Stimulated activated CD8-positive, alpha-beta memory T cell treated with anti-CD3 and anti-CD28 coated beads, Interleukin-4, amount 100 ng/mL, for 24 hours (primary cell): ENCODE results near the gene RAD54L.
"Not testable (repeated sequence)": the region's sequence is repeated elsewhere in the genome, so short reads cannot be mapped to it uniquely, and the experiment has no call there.

Experiments
- DNase-seq: peaks from one replicate; pipeline ENCODE4 v3.0.0-alpha.2; 2020; ENCODE audit warnings: low read depth

Gene RAD54L

GRCh38 chr1:46247436-46248121, at the start of gene RAD54L:
Gene RAD54L (plus strand): TSS chr1:46247763. CDS start chr1:46248406, 643 bp downstream.
- DNase-seq: peak; percentile 94

GRCh38 chr1:46197964-46198811, 49.4 kb upstream of the RAD54L start, which contains the start of gene POMGNT1:
Gene POMGNT1 (minus strand): TSS chr1:46198434. CDS start chr1:46197821, 613 bp downstream.
- DNase-seq: peak; percentile 68

GRCh38 chr1:46199233-46199749, 48.3 kb upstream of the RAD54L start:
- DNase-seq: no peak

GRCh38 chr1:46203738-46204405, 43.7 kb upstream of the RAD54L start:
- no peak for DNase-seq

- DNase-seq: no peak
Observed at GRCh38 chr1:46204406-46204742, 43.2 kb upstream of the RAD54L start.

- no peak for DNase-seq
Observed at GRCh38 chr1:46205141-46205540, 42.4 kb upstream of the RAD54L start.

GRCh38 chr1:46205791-46206190, 41.8 kb upstream of the RAD54L start:
- DNase-seq: no peak

GRCh38 chr1:46206399-46206798, 41.2 kb upstream of the RAD54L start:
- no peak for DNase-seq

- no peak for DNase-seq
Observed at GRCh38 chr1:46210561-46210960, 37.0 kb upstream of the RAD54L start.

GRCh38 chr1:46211051-46211450, 36.5 kb upstream of the RAD54L start:
- DNase-seq: no peak

GRCh38 chr1:46215504-46215903, 32.1 kb upstream of the RAD54L start:
- no peak for DNase-seq

- no peak for DNase-seq
Observed at GRCh38 chr1:46218443-46218842, 29.1 kb upstream of the RAD54L start.

- no peak for DNase-seq
Observed at GRCh38 chr1:46219551-46220520, 27.7 kb upstream of the RAD54L start.

- no peak for DNase-seq
Observed at GRCh38 chr1:46220808-46221207, 26.8 kb upstream of the RAD54L start.

- no peak for DNase-seq
Observed at GRCh38 chr1:46221749-46222148, 25.8 kb upstream of the RAD54L start.

- not testable (repeated sequence) for DNase-seq
Observed at GRCh38 chr1:46223055-46223454, 24.5 kb upstream of the RAD54L start.

- DNase-seq: peak; percentile 30
Observed at GRCh38 chr1:46223472-46223943, 24.1 kb upstream of the RAD54L start.

GRCh38 chr1:46224966-46225365, 22.6 kb upstream of the RAD54L start:
- DNase-seq: no peak

- not testable (repeated sequence) for DNase-seq
Observed at GRCh38 chr1:46231231-46231630, 16.3 kb upstream of the RAD54L start.

GRCh38 chr1:46236882-46237281, 10.7 kb upstream of the RAD54L start:
- no peak for DNase-seq

GRCh38 chr1:46238865-46239264, 8.7 kb upstream of the RAD54L start:
- not testable (repeated sequence) for DNase-seq
